Calu3 (cell line): ENCODE data around the gene TF. TPM values are rescaled to one million over a fixed set of nuclear protein-coding genes. Genes with fewer than 3 reads are reported as not detected.
"Not testable (repeated sequence)": the region's sequence is repeated elsewhere in the genome, so short reads cannot be mapped to it uniquely, and the experiment has no call there.

Experiments used
- BruUV-seq: library from RNA; stranded (reverse); fragments of 400-500 nt; replicated peaks from 2 replicates; lab custom pipeline; 2021; lab: Mats Ljungman, UMichigan
- CTCF ChIA-PET: fragments of 300-600 bp; sonication (Branson Sonifier 250); formaldehyde crosslinking; loops from one replicate; lab custom pipeline; 2022; ENCODE audit warnings: antibody characterized with exemption; lab: Charles Lee
- DNase-seq: peaks from one replicate; pipeline ENCODE4 v3.0.0; 2022
- H3K27ac Mint-ChIP-seq: one replicate; pipeline ENCODE4 v1.8.0; 2022; ENCODE audit warnings: mixed read lengths; ENCODE audit not compliant: unreplicated experiment
- H3K27me3 Mint-ChIP-seq: one replicate; pipeline ENCODE4 v1.8.0; 2022; ENCODE audit warnings: mixed read lengths; ENCODE audit not compliant: unreplicated experiment
- H3K36me3 Mint-ChIP-seq: one replicate; pipeline ENCODE4 v1.8.0; 2022; ENCODE audit warnings: mild to moderate bottlenecking, moderate library complexity, mixed read lengths; ENCODE audit not compliant: insufficient read depth, unreplicated experiment
- H3K4me1 Mint-ChIP-seq: one replicate; pipeline ENCODE4 v1.8.0; 2022; ENCODE audit warnings: mild to moderate bottlenecking, low read depth, mixed read lengths; ENCODE audit not compliant: unreplicated experiment
- H3K4me3 Mint-ChIP-seq: one replicate; pipeline ENCODE4 v1.8.0; 2022; ENCODE audit warnings: mild to moderate bottlenecking, low read depth, moderate library complexity, mixed read lengths; ENCODE audit not compliant: unreplicated experiment
- H3K9me3 Mint-ChIP-seq: one replicate; pipeline ENCODE4 v1.8.0; 2022; ENCODE audit warnings: low read depth, mixed read lengths; ENCODE audit not compliant: unreplicated experiment
- intact Hi-C: fragments of 100-400 bp; cut with micrococcal nuclease; formaldehyde crosslinking; loops from one replicate; pipeline ENCODE4 v1.10.0; 2022; ENCODE audit not compliant: unreplicated experiment
- total RNA-seq: library from RNA; stranded (reverse); gene quantifications from 2 replicates; pipeline ENCODE4 v1.2.3, GENCODE V29; 2022
- TF ChIP-seq, protein P1 (sequence below): fragments of 200-600 bp; IDR thresholded peaks from one replicate; pipeline ENCODE4 v1.8.0; 2022; ENCODE audit warnings: antibody characterized with exemption; ENCODE audit not compliant: unreplicated experiment

TF gene
- total RNA-seq, 1 experiment from 2014 or later: 1.1 TPM

DNA sequence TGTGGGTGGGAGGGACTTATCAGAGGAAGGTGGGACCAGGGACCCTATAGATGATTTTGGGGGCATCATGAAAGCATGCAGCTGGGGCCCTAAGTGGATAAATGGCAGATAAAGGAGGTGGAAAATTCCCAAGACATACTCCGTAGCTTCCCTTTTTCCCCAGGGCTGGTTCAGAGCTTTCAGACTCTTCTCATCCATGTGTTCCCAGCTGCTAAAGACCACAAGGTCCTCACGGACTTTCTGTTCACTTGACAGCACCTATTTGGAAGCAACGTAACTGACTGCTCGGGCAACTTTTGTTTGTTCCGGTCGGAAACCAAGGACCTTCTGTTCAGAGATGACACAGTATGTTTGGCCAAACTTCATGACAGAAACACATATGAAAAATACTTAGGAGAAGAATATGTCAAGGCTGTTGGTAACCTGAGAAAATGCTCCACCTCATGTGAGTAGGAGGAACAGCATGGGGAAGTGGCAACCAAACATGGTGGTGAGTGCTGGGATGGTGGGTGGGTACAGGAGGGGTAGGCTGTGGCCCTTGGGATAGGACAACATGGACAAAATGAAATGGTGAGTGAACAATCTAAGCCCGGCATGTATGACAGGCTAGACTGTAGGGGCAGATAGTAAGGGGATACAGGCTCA, 30.7 kb downstream of the TF start:
- H3K27ac Mint-ChIP-seq: no peak overlapping the region
- no TSS peak for BruUV-seq
- intact Hi-C loops: no loop called here
- H3K9me3 Mint-ChIP-seq: no peaks in the 10 kb centered on the region
- no peaks in the 10 kb centered on the region for H3K36me3 Mint-ChIP-seq
- TF ChIP-seq, protein P1, sequence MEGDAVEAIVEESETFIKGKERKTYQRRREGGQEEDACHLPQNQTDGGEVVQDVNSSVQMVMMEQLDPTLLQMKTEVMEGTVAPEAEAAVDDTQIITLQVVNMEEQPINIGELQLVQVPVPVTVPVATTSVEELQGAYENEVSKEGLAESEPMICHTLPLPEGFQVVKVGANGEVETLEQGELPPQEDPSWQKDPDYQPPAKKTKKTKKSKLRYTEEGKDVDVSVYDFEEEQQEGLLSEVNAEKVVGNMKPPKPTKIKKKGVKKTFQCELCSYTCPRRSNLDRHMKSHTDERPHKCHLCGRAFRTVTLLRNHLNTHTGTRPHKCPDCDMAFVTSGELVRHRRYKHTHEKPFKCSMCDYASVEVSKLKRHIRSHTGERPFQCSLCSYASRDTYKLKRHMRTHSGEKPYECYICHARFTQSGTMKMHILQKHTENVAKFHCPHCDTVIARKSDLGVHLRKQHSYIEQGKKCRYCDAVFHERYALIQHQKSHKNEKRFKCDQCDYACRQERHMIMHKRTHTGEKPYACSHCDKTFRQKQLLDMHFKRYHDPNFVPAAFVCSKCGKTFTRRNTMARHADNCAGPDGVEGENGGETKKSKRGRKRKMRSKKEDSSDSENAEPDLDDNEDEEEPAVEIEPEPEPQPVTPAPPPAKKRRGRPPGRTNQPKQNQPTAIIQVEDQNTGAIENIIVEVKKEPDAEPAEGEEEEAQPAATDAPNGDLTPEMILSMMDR: no peak
- no peak for DNase-seq
- CTCF ChIA-PET: no interaction called here
- H3K4me1 Mint-ChIP-seq: no peaks in the 10 kb centered on the region
- peaks cover 72% of the 10 kb centered on the region for H3K27me3 Mint-ChIP-seq
- H3K4me3 Mint-ChIP-seq: no peak overlapping the region

- H3K4me1 Mint-ChIP-seq: no peaks in the 10 kb centered on the region
- H3K9me3 Mint-ChIP-seq: no peaks in the 10 kb centered on the region
- no peak for DNase-seq
- TF ChIP-seq, protein P1: no peak
- no peak overlapping the region for H3K4me3 Mint-ChIP-seq
- no peak overlapping the region for H3K27ac Mint-ChIP-seq
- intact Hi-C loops: no loop called here
- H3K36me3 Mint-ChIP-seq: no peaks in the 10 kb centered on the region
- no TSS peak for BruUV-seq
- peaks cover 76% of the 10 kb centered on the region for H3K27me3 Mint-ChIP-seq
- CTCF ChIA-PET: interaction anchor here (1.0 kb wide), 1 partner anchor 16 kb away, joined by 3 read pairs; no protein-coding TSS in a partner anchor
Observed at GRCh38 chr3:133777807-133778568, 31.8 kb downstream of the TF start.

DNA sequence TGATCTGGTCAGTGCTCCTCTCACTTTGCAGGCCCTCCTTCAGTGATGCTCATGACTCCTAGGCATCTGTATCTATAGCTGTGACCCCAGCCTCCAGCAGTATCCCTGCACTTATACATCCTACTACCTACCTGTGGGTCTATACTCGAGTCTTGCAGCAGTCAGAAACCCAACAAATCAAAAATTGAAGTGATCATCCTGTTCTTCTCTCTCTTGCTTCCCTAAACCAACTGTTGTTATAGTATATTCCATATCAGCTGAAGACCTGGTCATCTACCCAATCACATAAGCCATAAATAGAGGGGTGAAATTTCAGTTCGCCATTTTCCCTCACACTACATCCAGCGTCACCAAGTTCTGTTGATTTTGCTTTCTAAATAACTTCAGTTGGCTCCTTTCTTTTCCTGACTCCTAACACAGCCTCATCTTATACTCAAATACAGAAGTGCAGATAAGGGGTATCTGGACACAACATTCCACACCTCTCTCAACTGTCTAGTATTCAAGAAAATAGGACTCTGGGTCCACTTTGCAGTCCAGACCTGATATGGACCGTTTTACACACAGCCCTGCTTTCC, 33.5 kb downstream of the TF start:
- CTCF ChIA-PET: no interaction called here
- TF ChIP-seq, protein P1: no peak
- Mint-ChIP-seq H3K27ac (no peak overlapping the region), H3K4me3 (no peak overlapping the region), H3K36me3 (no peaks in the 10 kb centered on the region), H3K4me1 (no peaks in the 10 kb centered on the region), H3K27me3 (peaks cover 58% of the 10 kb centered on the region), H3K9me3 (no peaks in the 10 kb centered on the region)
- no TSS peak for BruUV-seq
- no peak for DNase-seq
- intact Hi-C loops: no loop called here

DNA sequence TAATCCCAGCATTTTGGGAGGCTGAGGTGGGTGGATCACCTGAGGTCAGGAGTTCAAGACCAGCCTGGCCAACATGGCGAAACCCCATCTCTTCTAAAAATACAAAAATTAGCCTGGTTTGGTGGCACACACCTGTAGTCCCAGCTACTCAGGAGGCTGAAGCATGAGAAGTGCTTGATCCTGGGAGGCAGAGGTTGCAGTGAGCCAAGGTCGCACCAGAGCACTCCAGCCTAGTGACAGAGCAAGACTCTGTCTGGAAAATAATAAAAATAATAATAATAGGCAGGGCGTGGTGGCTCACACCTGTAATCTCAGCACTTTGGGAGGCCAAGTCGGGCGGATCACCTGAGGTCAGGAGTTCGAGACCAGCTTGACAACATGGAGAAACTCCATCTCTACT, 34.6 kb downstream of the TF start:
- H3K36me3 Mint-ChIP-seq, H3K27ac Mint-ChIP-seq, CTCF ChIA-PET, H3K4me3 Mint-ChIP-seq, intact Hi-C loops, H3K4me1 Mint-ChIP-seq, BruUV-seq, DNase-seq, H3K9me3 Mint-ChIP-seq: not testable (repeated sequence)
- peaks cover 48% of the 10 kb centered on the region for H3K27me3 Mint-ChIP-seq
